ENCODE results near the gene SAMD7.

SAMD7 gene

DNA sequence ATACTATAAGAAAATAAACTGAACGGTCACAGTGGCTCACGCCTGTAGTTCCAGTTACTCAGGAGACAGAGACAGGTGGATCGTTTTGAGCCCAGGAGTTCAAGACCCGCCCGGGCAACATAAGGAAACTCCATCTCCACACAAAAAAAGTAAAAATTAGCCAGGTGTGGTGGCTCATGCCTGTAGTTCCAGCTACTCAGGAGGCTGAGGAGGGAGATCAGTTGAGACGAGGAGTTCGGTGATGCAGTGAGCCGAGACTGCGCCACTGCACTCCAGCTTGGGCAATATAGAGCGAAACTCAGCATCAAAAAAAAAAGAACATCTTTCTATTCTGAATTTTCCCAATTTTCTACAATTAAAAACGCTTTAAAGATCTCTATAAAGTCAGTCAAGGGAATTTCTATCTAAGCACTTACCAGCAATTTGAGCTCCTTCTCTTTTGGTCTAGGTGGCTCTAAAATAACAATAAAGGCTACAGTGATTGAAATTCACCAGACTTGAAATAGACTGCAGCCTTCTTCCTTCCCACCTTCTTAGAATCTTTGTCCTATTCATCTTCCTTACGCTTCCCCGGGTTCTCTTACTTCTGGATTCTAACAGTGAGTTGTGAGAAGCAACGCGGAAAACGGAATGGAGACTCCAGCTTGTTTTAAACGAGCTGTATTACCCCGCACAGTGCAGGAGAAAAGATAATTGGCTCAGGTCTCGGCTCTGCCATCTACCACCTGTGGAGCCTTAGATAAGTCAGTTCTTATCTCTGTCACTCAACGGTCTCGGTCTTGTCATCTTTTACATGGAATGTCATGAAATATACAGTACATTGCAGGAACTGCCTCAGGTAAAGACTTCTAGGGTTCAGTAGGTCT lies 54.4 kb downstream of the SAMD7 start:
- in situ Hi-C loops (cut with MboI; ENCODE audit: low sequenced_read_pairs) = no loop called here

DNA sequence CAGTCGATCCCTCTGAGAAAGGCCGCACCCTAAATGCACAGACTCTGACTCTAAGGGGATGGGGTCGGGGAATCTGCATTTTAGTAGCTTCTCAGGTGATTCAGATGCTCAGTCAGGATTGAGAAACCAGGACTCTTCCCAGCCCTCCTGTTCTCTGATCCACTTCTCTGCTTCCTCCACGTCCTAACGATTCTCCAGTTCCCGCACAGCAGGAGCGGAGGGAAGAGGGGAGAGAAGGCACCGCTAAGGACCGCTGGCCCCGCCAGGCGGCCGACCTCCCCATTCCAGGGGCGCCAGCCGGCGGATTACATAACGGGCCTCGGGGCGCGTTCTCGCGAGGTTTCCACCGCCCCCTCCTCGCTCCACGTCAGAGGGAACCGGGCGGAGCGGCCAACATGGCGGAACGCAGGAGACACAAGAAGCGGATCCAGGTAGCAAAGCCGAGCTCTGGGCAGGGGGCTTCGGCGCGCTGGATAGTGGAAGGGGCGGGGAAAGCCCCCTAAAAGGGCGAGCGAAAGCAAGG lies 55.1 kb downstream of the SAMD7 start, which contains the start of gene SEC62:
Gene SEC62, plus strand, starts transcription at position 380 of the 523 bp plus-strand sequence. Its CDS starts 16 bp downstream, at position 396.
- in situ Hi-C loops (cut with MboI; ENCODE audit: low sequenced_read_pairs) = no loop called here

DNA sequence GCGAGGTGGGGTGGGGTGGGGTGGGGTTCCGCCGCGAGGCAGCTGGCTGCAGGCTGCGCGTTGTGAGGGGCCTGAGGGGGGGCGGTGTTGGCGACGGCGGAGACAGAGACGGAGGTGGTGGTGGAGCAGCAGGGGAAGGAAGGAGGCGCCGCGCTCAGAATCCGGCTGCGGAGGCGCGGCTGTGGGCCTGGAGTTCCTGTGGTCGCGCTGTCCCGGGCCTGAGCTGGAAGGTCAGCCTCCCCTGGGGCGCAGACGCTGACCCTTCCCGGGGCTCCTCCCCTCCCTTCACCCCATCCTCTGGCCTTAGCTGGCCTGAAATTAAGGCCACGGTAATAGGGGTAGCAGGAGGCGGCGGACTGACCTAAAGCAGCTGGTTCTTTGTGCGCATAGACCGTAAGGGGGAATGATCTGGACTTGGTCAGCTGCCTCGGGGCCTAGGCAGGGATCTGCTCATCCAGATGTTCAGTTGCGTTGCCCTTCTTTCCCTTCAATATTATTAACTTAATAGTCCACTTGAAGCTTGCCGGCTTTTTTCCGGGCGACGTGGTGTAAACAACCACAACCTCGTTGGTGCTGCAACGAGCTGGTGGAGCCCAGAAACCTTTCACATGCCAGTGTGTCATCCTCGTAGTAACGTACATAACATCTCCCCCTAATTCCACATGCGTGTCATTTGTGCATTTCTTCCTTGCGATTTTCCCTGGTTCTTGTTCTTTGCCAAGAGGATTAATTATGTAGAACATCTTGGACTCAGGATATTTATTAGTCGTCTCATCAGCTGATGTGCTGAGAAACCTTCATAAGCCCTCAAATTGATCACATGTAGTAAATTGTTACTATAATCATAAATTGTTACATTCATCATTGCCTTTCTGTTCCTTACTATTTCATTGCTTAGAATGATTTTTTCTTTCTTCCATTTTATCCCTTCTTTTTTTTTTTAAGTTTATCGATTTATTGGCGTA lies 55.9 kb downstream of the SAMD7 start:
- in situ Hi-C loops (cut with MboI; ENCODE audit: low sequenced_read_pairs) = no loop called here

DNA sequence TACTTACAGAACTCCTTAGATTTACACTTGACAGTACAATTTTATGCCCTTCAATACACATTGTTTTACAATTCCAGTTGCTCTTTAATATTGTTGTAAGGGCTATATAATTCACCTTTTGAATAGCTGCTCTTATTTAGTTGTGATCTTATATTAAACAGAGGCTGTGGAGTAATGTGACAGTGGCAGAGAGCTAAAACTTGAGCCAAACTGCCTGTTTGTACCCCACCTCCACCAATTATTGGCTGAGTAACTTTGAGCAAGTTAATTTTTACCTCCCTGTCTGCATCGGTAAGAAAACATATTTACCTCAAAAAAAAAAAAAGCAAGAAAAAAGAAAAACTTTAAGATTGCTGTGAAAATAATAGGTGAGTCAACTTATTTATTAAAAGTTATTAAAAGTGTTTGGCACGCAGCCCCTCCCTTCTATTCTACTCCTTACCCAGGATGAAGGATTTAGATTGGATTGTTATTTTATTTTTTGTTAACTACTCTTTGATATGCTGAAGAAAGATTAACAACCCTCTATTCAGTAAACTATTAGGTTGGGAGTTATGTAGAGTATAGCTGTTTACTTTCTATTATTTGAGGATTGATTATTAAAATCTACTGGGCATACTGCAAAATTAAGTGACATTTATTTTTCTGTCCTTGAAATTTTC lies 57.0 kb downstream of the SAMD7 start:
- in situ Hi-C loops (cut with MboI; ENCODE audit: low sequenced_read_pairs) = no loop called here

DNA sequence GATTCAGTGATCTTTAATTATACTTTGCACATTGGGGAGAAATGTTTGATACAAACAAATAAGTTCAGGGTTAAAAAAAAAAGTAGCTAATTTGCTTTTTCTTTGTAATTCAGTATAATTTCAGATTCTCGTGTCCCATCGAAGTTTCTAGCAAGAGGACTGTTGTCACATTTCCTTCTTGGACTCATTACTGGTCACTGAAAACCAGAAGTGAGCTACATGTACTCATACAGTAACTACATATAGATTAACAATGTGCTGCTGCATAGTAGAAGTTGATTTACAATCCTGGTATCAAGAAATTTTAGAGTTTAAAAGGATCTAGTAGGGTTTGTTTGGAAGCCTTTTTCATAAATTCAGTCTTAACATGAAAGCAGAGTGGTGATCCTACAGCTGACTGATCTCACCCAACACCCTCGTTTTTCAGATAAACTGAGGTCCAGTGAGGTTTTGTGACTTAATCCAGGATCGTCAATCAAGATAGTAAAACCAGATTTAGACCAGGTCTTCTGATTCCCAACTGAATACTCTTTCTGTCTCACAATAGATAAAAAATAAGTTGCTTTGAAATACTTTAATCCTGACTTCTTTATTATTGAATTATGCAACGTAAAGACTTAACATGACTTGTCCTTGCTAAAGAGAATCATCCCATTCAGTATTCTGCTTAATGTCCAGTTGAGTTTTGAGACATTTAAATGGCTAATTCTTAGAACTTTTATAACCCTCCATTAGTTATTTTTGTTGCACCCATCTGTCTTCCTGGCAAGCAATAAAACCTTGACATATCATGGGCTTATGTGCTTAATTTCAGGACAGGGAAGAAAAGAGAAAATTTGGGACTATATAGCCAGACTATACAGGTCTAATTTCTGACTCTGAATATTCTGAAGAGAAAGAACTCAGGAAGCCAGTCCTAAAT lies 58.1 kb downstream of the SAMD7 start:
- in situ Hi-C loops (cut with MboI; ENCODE audit: low sequenced_read_pairs) = no loop called here

DNA sequence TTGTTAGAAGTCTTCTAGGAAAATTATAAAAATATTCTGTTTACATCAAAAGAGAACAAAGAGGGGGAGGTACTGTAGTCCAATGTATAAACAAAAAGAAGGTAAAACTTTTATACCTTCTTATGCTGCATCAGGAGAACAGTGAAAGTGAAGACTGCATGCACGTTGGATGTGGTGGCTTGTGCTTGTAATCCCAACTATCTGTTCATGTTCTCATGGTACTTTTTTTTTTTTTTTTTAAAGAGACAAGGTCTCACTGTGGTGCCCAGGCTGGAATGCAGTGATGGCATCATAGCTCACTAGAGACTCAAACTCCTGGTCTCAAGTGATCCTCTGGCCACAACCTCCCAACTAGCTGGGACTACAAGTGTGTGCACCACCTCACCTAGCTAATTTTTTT lies 59.5 kb downstream of the SAMD7 start:
- in situ Hi-C loops (cut with MboI; ENCODE audit: low sequenced_read_pairs) = no loop called here

DNA sequence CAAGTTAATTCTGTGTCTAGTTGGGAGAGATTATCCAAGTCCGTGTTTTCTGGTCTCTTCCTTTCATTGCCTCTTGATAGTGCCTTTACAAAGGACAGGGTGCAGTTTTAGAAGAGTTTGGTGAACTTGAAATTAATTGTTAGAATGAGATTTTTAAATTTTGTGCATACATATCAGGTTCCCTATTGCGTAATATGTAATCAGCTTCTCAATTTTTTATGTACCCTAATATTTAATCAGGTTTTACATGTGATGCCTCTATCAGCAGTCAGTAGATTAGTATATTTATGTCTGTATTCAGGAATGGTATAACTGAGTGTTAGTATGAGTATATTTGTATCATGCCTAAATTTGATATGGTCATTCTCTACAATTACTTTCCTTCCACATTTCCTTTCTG lies 60.1 kb downstream of the SAMD7 start:
- in situ Hi-C loops (cut with MboI; ENCODE audit: low sequenced_read_pairs) = no loop called here

DNA sequence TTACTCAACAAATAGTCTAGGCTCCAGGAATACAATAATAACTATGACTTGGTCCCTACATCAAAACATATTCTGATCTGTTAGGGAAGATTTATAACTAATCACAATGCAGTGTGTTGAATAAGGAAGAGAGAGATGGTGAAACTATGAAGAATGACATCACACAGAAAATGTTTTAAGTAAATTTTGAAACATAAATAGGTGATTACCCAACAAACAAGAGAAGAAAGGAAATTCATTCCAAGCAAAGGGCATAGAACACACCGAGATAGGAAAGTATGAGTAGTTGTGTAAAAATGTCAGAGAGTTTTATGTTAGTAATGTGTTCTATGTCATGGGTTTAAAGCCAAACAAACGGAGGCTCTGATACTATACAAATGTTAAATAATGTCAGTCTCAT lies 68.7 kb downstream of the SAMD7 start:
- in situ Hi-C loops (cut with MboI; ENCODE audit: low sequenced_read_pairs) = no loop called here

DNA sequence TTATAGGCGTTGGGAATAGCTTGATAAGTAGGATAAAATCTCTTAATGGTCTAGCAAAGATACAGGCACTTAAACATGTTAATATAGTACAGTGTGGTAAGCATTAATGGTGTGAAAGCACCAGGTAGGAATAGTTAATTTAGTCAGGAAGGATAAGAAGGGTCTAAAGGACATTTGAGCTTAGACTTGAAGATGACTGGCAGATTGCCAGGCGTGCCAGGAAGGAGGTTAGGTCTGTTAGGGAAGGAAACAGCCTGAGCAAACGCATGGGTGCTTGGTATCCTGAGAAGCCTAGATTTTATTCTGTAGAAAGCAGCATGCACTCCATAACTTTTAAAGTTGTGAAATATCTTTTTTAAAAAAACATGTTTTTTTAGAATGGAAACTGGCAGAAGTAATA lies 72.9 kb downstream of the SAMD7 start:
- in situ Hi-C loops (cut with MboI; ENCODE audit: low sequenced_read_pairs) = no loop called here

Data from HL-60/S4 treated with phorbol 12-myristate 13-acetate at 8.2 ng/mL for 4 days and 3 days (cell line).